ENCODE measurements around the gene PCK1. TPM values are rescaled to one million over a fixed set of nuclear protein-coding genes. Genes with fewer than 3 reads are reported as not detected.

PCK1 gene
- total and polyA plus RNA-seq, 5 donors, result 0.25 to 4.1 (median 0.80) TPM

Other genes starting within 250 kb of the PCK1 start
- not detected for gene SPO11, start 231.3 kb upstream of the PCK1 start, total RNA-seq
- not detected for gene SPO11, start 231.3 kb upstream of the PCK1 start, polyA plus RNA-seq
- 10 to 100 TPM; 14.1 to 15.6 (median 14.8) TPM for gene RAE1, start 209.9 kb upstream of the PCK1 start, total RNA-seq
- 9.4 TPM for gene RAE1, start 209.9 kb upstream of the PCK1 start, polyA plus RNA-seq
- 100 to 1,000 TPM in 1 of 4 donors, 10 to 100 TPM in 3; 82.6 to 143 (median 94.4) TPM for gene RBM38, start 169.7 kb upstream of the PCK1 start, total RNA-seq
- 182 TPM for gene RBM38, start 169.7 kb upstream of the PCK1 start, polyA plus RNA-seq
- not detected for gene CTCFL, start 36.0 kb upstream of the PCK1 start, total RNA-seq
- not detected for gene CTCFL, start 36.0 kb upstream of the PCK1 start, polyA plus RNA-seq
- gene ZBP1, start 59.3 kb downstream of the PCK1 start, total RNA-seq, result under 1 TPM in 2 of 4 donors, not detected in 2; 0.23 to 0.38 TPM
- 0.16 TPM for gene ZBP1, start 59.3 kb downstream of the PCK1 start, polyA plus RNA-seq
- 10 to 100 TPM; 31.7 to 82.0 (median 44.3) TPM for gene PMEPA1, start 148.9 kb downstream of the PCK1 start, total RNA-seq
- gene PMEPA1, start 148.9 kb downstream of the PCK1 start, polyA plus RNA-seq, result 17.3 TPM

Data from right cardiac atrium (tissue), 5 donors.